ENCODE measurements around the gene MICAL3. TPM values are rescaled to one million over a fixed set of nuclear protein-coding genes. Genes with fewer than 3 reads are reported as not detected.

The MICAL3 gene
- total and polyA plus RNA-seq, 2 of the 8 experiments (the other 6 are each of a cell fraction or from before 2014, with no cell fraction given) = 8.3 to 41.8 TPM

- TF ChIP-seq, protein P1, sequence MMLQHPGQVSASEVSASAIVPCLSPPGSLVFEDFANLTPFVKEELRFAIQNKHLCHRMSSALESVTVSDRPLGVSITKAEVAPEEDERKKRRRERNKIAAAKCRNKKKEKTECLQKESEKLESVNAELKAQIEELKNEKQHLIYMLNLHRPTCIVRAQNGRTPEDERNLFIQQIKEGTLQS (IDR thresholded peaks at IDR 0.05; ENCODE audit: insufficient read depth, low read depth, low read length) = no peak
- TF ChIP-seq CBX8 (IDR thresholded peaks at IDR 0.05; ENCODE audit: borderline replicate concordance, low read depth, low read length) (no peak), POLR2A (IDR thresholded peaks at IDR 0.05; ENCODE audit: control extremely low read depth in 1 of 2, low read depth in 2 of 2, low read length in 2 of 2) (0 out of 3 replicates have a peak, but pooled peaks of 1 of the 2 experiments have one; percentile 22), BRCA1 (IDR thresholded peaks at IDR 0.05; ENCODE audit: low read depth, low read length) (no peak), GABPA (IDR thresholded peaks at IDR 0.05; ENCODE audit: borderline replicate concordance, insufficient read depth, low read length) (no peak), FOSL1 (IDR thresholded peaks at IDR 0.05; ENCODE audit: insufficient read depth, low read depth, low read length) (no peak), SP4 (IDR thresholded peaks at IDR 0.05; ENCODE audit: low read length) (no peak), SP2 (IDR thresholded peaks at IDR 0.05; ENCODE audit: low read length) (no peak), TAF1 (IDR thresholded peaks at IDR 0.05; ENCODE audit: low read depth, low read length) (peak; percentile 20; the same call in 1 of the 2 replicates), HDAC6 (IDR thresholded peaks at IDR 0.05; ENCODE audit: low read depth, low read length) (no peak), HDAC2 (IDR thresholded peaks at IDR 0.05; ENCODE audit: borderline replicate concordance in 1 of 2, low read depth in 2 of 2, low read length in 2 of 2) (no peak), POLR2AphosphoS5 (IDR thresholded peaks at IDR 0.05; ENCODE audit: low read depth, low read length) (no peak), KDM4A (IDR thresholded peaks at IDR 0.05; ENCODE audit: low read depth, low read length, severe bottlenecking) (peak; percentile 48)
Observed at GRCh38 chr22:17774206-17774925, 250.0 kb downstream of the MICAL3 start, which contains the start of gene BID (continued).
